HepG2 (cell line): ENCODE data around the gene SAMD4A. TPM values are rescaled to one million over a fixed set of nuclear protein-coding genes. Genes with fewer than 3 reads are reported as not detected.
A peak's percentile ranks its signal among the peaks of the same experiment; 100 is the strongest.

Source experiments
- CHD2 ChIP-seq: IDR thresholded peaks from 2 replicates; pipeline ENCODE4 v1.6.1; 2011; ENCODE audit warnings: low read depth, low read length, improper control_type of control experiment
- GABPB1 ChIP-seq: IDR thresholded peaks from 2 replicates; pipeline ENCODE4 v1.6.1; 2016; ENCODE audit warnings: mild to moderate bottlenecking, missing genetic modification reagents, moderate library complexity, missing compliant biosample characterization
- HDAC1 ChIP-seq: sonication (generic); formaldehyde crosslinking; IDR thresholded peaks from 2 replicates; pipeline ENCODE4 v1.5.1; 2020; ENCODE audit warnings: mild to moderate bottlenecking, missing genetic modification reagents
- HNRNPL ChIP-seq: fragments of 200-400 bp; formaldehyde crosslinking; IDR thresholded peaks from 2 replicates; pipeline ENCODE4 v1.6.1; 2017; ENCODE audit warnings: mild to moderate bottlenecking, low read depth, low read length
- KDM2A ChIP-seq: sonication (generic); formaldehyde crosslinking; IDR thresholded peaks from 2 replicates; pipeline ENCODE4 v1.4.0; 2020; ENCODE audit warnings: low read depth, missing genetic modification reagents, borderline replicate concordance
- KLF16 ChIP-seq, 2 experiments: sonication (generic) in 1 of 2; formaldehyde crosslinking in 1 of 2; IDR thresholded peaks; 2 replicates each; pipeline versions ENCODE4 v1.6.1 to v1.8.0; 2016 to 2023; ENCODE audit warnings: missing genetic modification reagents in 2 of 2, missing compliant biosample characterization in 1 of 2
- TSC22D2 ChIP-seq: sonication (generic); formaldehyde crosslinking; IDR thresholded peaks from 2 replicates; pipeline ENCODE4 v1.5.1; 2020; ENCODE audit warnings: missing genetic modification reagents, mild to moderate bottlenecking, borderline replicate concordance
- ZNF431 ChIP-seq: sonication (generic); formaldehyde crosslinking; IDR thresholded peaks from 2 replicates; pipeline ENCODE4 v1.9.0; 2022; ENCODE audit warnings: missing genetic modification reagents, low read depth, mild to moderate bottlenecking, borderline replicate concordance
- ZNF747 ChIP-seq: sonication (generic); formaldehyde crosslinking; IDR thresholded peaks from 2 replicates; pipeline ENCODE4 v1.8.1; 2023; ENCODE audit warnings: missing genetic modification reagents, mild to moderate bottlenecking, borderline replicate concordance
- polyA plus RNA-seq, 8 experiments: library from polyadenylated mRNA; depleted of rRNA in 3 of 8; stranded (reverse) in 7 of 8; unstranded in 1 of 8; fragments of >200 nt; fragmentation: Illumina TruSeq in 4 of 8; extraction: Trizol in 4 of 8; gene quantifications; 2 replicates each; pipeline versions ENCODE4 v1.2.1 to v1.2.3, GENCODE V29; 2011 to 2016; ENCODE audit warnings: low read depth in 4 of 8, missing spikeins in 1 of 8, mixed read lengths in 1 of 8; ENCODE audit not compliant: insufficient read depth in 1 of 8
- total RNA-seq, 5 experiments: library from RNA; depleted of rRNA; stranded (reverse); fragments of >200 nt; fragmentation: Illumina TruSeq; extraction: Trizol; gene quantifications; 2 replicates each; pipeline ENCODE4 v1.2.3, GENCODE V29; 2016; ENCODE audit warnings: low read depth in 1 of 5
- TF ChIP-seq, protein P1 (sequence below): sonication (generic); formaldehyde crosslinking; IDR thresholded peaks from 2 replicates; pipeline ENCODE4 v1.4.0; 2020; ENCODE audit warnings: mild to moderate bottlenecking, missing genetic modification reagents, borderline replicate concordance
- TF ChIP-seq, protein P2 (sequence below): sonication (generic); formaldehyde crosslinking; conservative IDR thresholded peaks from 2 replicates; pipeline ENCODE4 v1.8.1; 2023; ENCODE audit warnings: missing genetic modification reagents

The SAMD4A gene
- total and polyA plus RNA-seq, 2 of the 13 experiments (the other 11 are each of a cell fraction or from before 2014, with no cell fraction given): 11.8 to 13.0 TPM

DNA sequence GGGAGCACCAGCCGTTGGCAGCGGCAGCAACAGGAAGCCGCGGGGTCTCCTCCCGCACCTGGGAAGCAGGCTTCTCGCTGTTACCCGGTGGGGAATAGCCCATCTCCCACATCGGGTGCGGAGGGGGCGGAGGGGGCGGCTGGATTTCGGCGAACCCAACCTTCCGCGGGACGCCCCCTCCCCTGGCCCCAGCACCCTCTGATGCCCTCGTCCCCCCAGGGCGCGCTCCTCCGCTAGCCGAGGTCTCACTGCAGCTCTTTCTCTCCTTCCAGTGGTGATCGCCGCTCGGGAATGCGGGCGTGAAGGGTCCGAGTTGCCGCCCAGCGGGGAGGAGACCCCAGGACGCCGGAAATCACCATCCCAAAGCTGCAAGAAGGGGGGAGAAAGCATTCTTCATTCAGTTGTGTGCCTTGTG is 303 bp downstream of the SAMD4A start (continued):
- TF ChIP-seq, protein P1, sequence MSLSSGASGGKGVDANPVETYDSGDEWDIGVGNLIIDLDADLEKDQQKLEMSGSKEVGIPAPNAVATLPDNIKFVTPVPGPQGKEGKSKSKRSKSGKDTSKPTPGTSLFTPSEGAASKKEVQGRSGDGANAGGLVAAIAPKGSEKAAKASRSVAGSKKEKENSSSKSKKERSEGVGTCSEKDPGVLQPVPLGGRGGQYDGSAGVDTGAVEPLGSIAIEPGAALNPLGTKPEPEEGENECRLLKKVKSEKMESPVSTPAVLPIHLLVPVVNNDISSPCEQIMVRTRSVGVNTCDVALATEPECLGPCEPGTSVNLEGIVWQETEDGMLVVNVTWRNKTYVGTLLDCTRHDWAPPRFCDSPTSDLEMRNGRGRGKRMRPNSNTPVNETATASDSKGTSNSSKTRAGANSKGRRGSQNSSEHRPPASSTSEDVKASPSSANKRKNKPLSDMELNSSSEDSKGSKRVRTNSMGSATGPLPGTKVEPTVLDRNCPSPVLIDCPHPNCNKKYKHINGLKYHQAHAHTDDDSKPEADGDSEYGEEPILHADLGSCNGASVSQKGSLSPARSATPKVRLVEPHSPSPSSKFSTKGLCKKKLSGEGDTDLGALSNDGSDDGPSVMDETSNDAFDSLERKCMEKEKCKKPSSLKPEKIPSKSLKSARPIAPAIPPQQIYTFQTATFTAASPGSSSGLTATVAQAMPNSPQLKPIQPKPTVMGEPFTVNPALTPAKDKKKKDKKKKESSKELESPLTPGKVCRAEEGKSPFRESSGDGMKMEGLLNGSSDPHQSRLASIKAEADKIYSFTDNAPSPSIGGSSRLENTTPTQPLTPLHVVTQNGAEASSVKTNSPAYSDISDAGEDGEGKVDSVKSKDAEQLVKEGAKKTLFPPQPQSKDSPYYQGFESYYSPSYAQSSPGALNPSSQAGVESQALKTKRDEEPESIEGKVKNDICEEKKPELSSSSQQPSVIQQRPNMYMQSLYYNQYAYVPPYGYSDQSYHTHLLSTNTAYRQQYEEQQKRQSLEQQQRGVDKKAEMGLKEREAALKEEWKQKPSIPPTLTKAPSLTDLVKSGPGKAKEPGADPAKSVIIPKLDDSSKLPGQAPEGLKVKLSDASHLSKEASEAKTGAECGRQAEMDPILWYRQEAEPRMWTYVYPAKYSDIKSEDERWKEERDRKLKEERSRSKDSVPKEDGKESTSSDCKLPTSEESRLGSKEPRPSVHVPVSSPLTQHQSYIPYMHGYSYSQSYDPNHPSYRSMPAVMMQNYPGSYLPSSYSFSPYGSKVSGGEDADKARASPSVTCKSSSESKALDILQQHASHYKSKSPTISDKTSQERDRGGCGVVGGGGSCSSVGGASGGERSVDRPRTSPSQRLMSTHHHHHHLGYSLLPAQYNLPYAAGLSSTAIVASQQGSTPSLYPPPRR (CRISPR knock-in tag): no peak
- no peak for TF ChIP-seq KLF16 (CRISPR knock-in tag; IDR thresholded peaks at IDR 0.05)
- no peak for TF ChIP-seq CHD2
- TF ChIP-seq HDAC1 (CRISPR knock-in tag): peak; percentile 40; the same call in 1 of the 2 replicates
- peak; percentile 21; the same call in 1 of the 2 replicates for TF ChIP-seq GABPB1 (CRISPR knock-in tag)
- no peak for TF ChIP-seq KDM2A
- TF ChIP-seq ZNF747 (CRISPR knock-in tag): no peak
- TF ChIP-seq ZNF431 (CRISPR knock-in tag): no peak
- no peak for TF ChIP-seq TSC22D2 (CRISPR knock-in tag)
- TF ChIP-seq, protein P2, sequence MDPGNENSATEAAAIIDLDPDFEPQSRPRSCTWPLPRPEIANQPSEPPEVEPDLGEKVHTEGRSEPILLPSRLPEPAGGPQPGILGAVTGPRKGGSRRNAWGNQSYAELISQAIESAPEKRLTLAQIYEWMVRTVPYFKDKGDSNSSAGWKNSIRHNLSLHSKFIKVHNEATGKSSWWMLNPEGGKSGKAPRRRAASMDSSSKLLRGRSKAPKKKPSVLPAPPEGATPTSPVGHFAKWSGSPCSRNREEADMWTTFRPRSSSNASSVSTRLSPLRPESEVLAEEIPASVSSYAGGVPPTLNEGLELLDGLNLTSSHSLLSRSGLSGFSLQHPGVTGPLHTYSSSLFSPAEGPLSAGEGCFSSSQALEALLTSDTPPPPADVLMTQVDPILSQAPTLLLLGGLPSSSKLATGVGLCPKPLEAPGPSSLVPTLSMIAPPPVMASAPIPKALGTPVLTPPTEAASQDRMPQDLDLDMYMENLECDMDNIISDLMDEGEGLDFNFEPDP (CRISPR knock-in tag): 0 out of 2 replicates have a peak, but pooled peaks have one; percentile 37
- 0 out of 2 replicates have a peak, but pooled peaks have one; percentile 28 for TF ChIP-seq HNRNPL
